ENCODE data around the gene PLCB1. TPM values are rescaled to one million over a fixed set of nuclear protein-coding genes. Genes with fewer than 3 reads are reported as not detected.

The PLCB1 gene
- total and polyA plus RNA-seq, 10 of the 15 experiments (the other 5 are each of a cell fraction or from before 2014, with no cell fraction given) = 0.05 to 5.3 (median 0.17) TPM; not detected in 1

- TF ChIP-seq SPI1 (IDR thresholded peaks at IDR 0.05; ENCODE audit: borderline replicate concordance, insufficient read depth, low read depth, low read length) (peak; percentile 78), RELA (IDR thresholded peaks at IDR 0.05; ENCODE audit: borderline replicate concordance, partially characterized antibody) (no peak), BMI1 (IDR thresholded peaks at IDR 0.05; ENCODE audit: borderline replicate concordance) (no peak), JUNB (IDR thresholded peaks at IDR 0.05) (peak; percentile 28; the same call in 1 of the 2 replicates), TCF3 (IDR thresholded peaks at IDR 0.05; ENCODE audit: borderline replicate concordance, insufficient read depth, low read depth, low read length) (no peak)
- H3K79me2 ChIP-seq (ENCODE audit: control insufficient read depth, insufficient read depth, low read length) = no peaks in the 10 kb centered on the region
- H4K20me1 ChIP-seq (ENCODE audit: control insufficient read depth, insufficient read depth) = no peaks in the 10 kb centered on the region
- peak overlapping the region; percentile 22; the same call in 1 of the 2 replicates for H3K4me2 ChIP-seq (ENCODE audit: control insufficient read depth, insufficient read depth)
- in situ Hi-C loops (cut with MboI) (no loop called here), intact Hi-C loops (cut with micrococcal nuclease; ENCODE audit: unreplicated experiment) (loop anchor here (10.0 kb wide), 1 partner anchor 197 kb away; no protein-coding TSS in a partner anchor)
- SMC1A ChIA-PET (ENCODE audit: uncharacterized antibody, unreplicated experiment) = interaction anchor here (0.9 to 1.8 kb wide), 2 partner anchors 10 to 17 kb away, joined by 3 to 5 read pairs; no protein-coding TSS in a partner anchor
- peak; percentile 73 for ATAC-seq
- FAIRE-seq = no peak
- H3K27me3 ChIP-seq (replicated peaks in 1 of 2; ENCODE audit: control insufficient read depth in 2 of 2, insufficient read depth in 2 of 2, low read length in 1 of 2) = no peaks in the 10 kb centered on the region
- CTCF ChIA-PET = no interaction called here
- WGBS (ENCODE audit: insufficient coverage, insufficient replicate concordance, low lambda C conversion rate, missing lambda C conversion rate) = 37% methylated on average over 3 of the region's 3 CpGs
- H3K4me3 ChIP-seq = no peak overlapping the region
- H2AFZ ChIP-seq (ENCODE audit: control insufficient read depth, low read depth, low read length) = no peak overlapping the region
- POLR2A ChIA-PET = interaction anchor here (0.7 kb wide), 1 partner anchor 9 kb away, joined by 3 read pairs; no protein-coding TSS in a partner anchor
- no peak overlapping the region for H3K27ac ChIP-seq (ENCODE audit: control insufficient read depth, insufficient read depth)
- no peaks in the 10 kb centered on the region for H3K36me3 ChIP-seq (ENCODE audit: control insufficient read depth in 2 of 2, insufficient read depth in 2 of 2, low read length in 1 of 2)
- no TSS peak for BruUV-seq (replicated peaks)
- no peak overlapping the region for H3K9ac ChIP-seq (ENCODE audit: control insufficient read depth, insufficient read depth, low read length)
- H3K9me3 ChIP-seq (replicated peaks; ENCODE audit: control insufficient read depth, insufficient read depth, low read length) = peaks cover 2% of the 10 kb centered on the region; the same call in 2 of the 3 replicates
- peaks cover 4% of the 10 kb centered on the region; the same call in 1 of the 2 replicates for H3K4me1 ChIP-seq (ENCODE audit: control insufficient read depth, insufficient read depth, low read length)
- RAD21 ChIA-PET (ENCODE audit: unreplicated experiment) = no interaction called here
- DNase-seq (ENCODE audit: low read depth, low spot score) = no peak
Observed at GRCh38 chr20:8221887-8222419, 89.9 kb downstream of the PLCB1 start.

- H3K4me1 ChIP-seq (ENCODE audit: control insufficient read depth, insufficient read depth, low read length) = peaks cover 4% of the 10 kb centered on the region; the same call in 1 of the 2 replicates
- H2AFZ ChIP-seq (ENCODE audit: control insufficient read depth, low read depth, low read length) = no peak overlapping the region
- no peak for FAIRE-seq
- H3K79me2 ChIP-seq (ENCODE audit: control insufficient read depth, insufficient read depth, low read length) = no peaks in the 10 kb centered on the region
- BruUV-seq (replicated peaks) = no TSS peak
- in situ Hi-C loops (cut with MboI) (no loop called here), intact Hi-C loops (cut with micrococcal nuclease; ENCODE audit: unreplicated experiment) (loop anchor here (10.0 kb wide), 1 partner anchor 198 kb away; no protein-coding TSS in a partner anchor)
- H3K9ac ChIP-seq (ENCODE audit: control insufficient read depth, insufficient read depth, low read length) = no peak overlapping the region
- no peaks in the 10 kb centered on the region for H3K27me3 ChIP-seq (replicated peaks in 1 of 2; ENCODE audit: control insufficient read depth in 2 of 2, insufficient read depth in 2 of 2, low read length in 1 of 2)
- no peaks in the 10 kb centered on the region for H4K20me1 ChIP-seq (ENCODE audit: control insufficient read depth, insufficient read depth)
- ATAC-seq = no peak
- DNase-seq (ENCODE audit: low read depth, low spot score) = no peak
- SMC1A ChIA-PET (ENCODE audit: uncharacterized antibody, unreplicated experiment) = no interaction called here
- POLR2A ChIA-PET = no interaction called here
- no peaks in the 10 kb centered on the region for H3K36me3 ChIP-seq (ENCODE audit: control insufficient read depth in 2 of 2, insufficient read depth in 2 of 2, low read length in 1 of 2)
- RAD21 ChIA-PET (ENCODE audit: unreplicated experiment) = no interaction called here
- CTCF ChIA-PET = no interaction called here
- H3K9me3 ChIP-seq (replicated peaks; ENCODE audit: control insufficient read depth, insufficient read depth, low read length) = peaks cover 2% of the 10 kb centered on the region; the same call in 1 of the 3 replicates
- no peak overlapping the region for H3K4me2 ChIP-seq (ENCODE audit: control insufficient read depth, insufficient read depth)
- H3K4me3 ChIP-seq = no peak overlapping the region
- 100% methylated on average over 2 of the region's 2 CpGs for WGBS (ENCODE audit: insufficient coverage, insufficient replicate concordance, low lambda C conversion rate, missing lambda C conversion rate)
- H3K27ac ChIP-seq (ENCODE audit: control insufficient read depth, insufficient read depth) = no peak overlapping the region
- TF ChIP-seq SMC3 (IDR thresholded peaks at IDR 0.05; ENCODE audit: borderline replicate concordance, low read length) (no peak), RELB (IDR thresholded peaks at IDR 0.05; ENCODE audit: low read depth) (no peak), RBBP5 (conservative IDR thresholded peaks at IDR 0.05) (no peak), RFX5 (IDR thresholded peaks at IDR 0.05; ENCODE audit: low read depth, low read length) (no peak), CHD1 (IDR thresholded peaks at IDR 0.05; ENCODE audit: low read depth, low read length) (no peak), KDM1A (IDR thresholded peaks at IDR 0.05; ENCODE audit: borderline replicate concordance) (no peak), EGR1 (IDR thresholded peaks at IDR 0.05; ENCODE audit: borderline replicate concordance in 1 of 2, low read depth in 2 of 2, low read length in 2 of 2) (no peak), CREM (IDR thresholded peaks at IDR 0.05; ENCODE audit: low read depth) (no peak), ELK1 (IDR thresholded peaks at IDR 0.05; ENCODE audit: low read depth, low read length) (no peak)
Observed at GRCh38 chr20:8223091-8223870, 91.2 kb downstream of the PLCB1 start.
